ENCODE data around the gene C10orf62. TPM values are rescaled to one million over a fixed set of nuclear protein-coding genes. Genes with fewer than 3 reads are reported as not detected.

Gene C10orf62
- total RNA-seq, 4 donors from 2014 or later, result not detected

- H3K9me3 ChIP-seq, result no peaks in the 10 kb centered on the region
- TF ChIP-seq CTCF (IDR thresholded peaks at IDR 0.05) (no peak), POLR2A (IDR thresholded peaks at IDR 0.05) (no peak)
- no peaks in the 10 kb centered on the region for H3K36me3 ChIP-seq
- H3K27ac ChIP-seq, result no peak overlapping the region
- H3K4me3 ChIP-seq, result no peak overlapping the region
- no peaks in the 10 kb centered on the region for H3K27me3 ChIP-seq
- no peaks in the 10 kb centered on the region for H3K4me1 ChIP-seq
- no peak for DNase-seq
Observed at GRCh38 chr10:97590082-97590747, 694 bp downstream of the C10orf62 start.

GRCh38 chr10:97590748-97591495, 1.4 kb downstream of the C10orf62 start:
- no peaks in the 10 kb centered on the region for H3K27me3 ChIP-seq
- H3K36me3 ChIP-seq, result no peaks in the 10 kb centered on the region
- DNase-seq, result no peak
- H3K4me3 ChIP-seq, result no peak overlapping the region
- TF ChIP-seq POLR2A (IDR thresholded peaks at IDR 0.05) (no peak), CTCF (IDR thresholded peaks at IDR 0.05) (no peak)
- no peak overlapping the region for H3K27ac ChIP-seq
- peaks cover 0 to 2% (median 0%) of the 10 kb centered on the region in 4 donors for H3K4me1 ChIP-seq
- no peaks in the 10 kb centered on the region for H3K9me3 ChIP-seq

- H3K27ac ChIP-seq, result no peak overlapping the region
- DNase-seq, result no peak
- H3K36me3 ChIP-seq, result no peaks in the 10 kb centered on the region
- no peak overlapping the region for H3K4me3 ChIP-seq
- no peaks in the 10 kb centered on the region for H3K9me3 ChIP-seq
- TF ChIP-seq POLR2A (IDR thresholded peaks at IDR 0.05) (no peak), CTCF (IDR thresholded peaks at IDR 0.05) (no peak)
- peaks cover 0 to 8% (median 0%) of the 10 kb centered on the region in 4 donors for H3K4me1 ChIP-seq
- no peaks in the 10 kb centered on the region for H3K27me3 ChIP-seq
Observed at GRCh38 chr10:97593421-97593820, 3.9 kb downstream of the C10orf62 start.

GRCh38 chr10:97596101-97597082, 6.9 kb downstream of the C10orf62 start:
- DNase-seq, result no peak
- Histone ChIP-seq H3K27ac (peak overlapping the region in 3 of 4 donors; percentile 17 to 72 (median 59)), H3K27me3 (no peaks in the 10 kb centered on the region), H3K9me3 (no peaks in the 10 kb centered on the region), H3K36me3 (no peaks in the 10 kb centered on the region), H3K4me3 (no peak overlapping the region), H3K4me1 (peaks cover 0 to 8% (median 0%) of the 10 kb centered on the region in 4 donors)
- TF ChIP-seq CTCF (IDR thresholded peaks at IDR 0.05) (no peak), POLR2A (IDR thresholded peaks at IDR 0.05) (no peak)

GRCh38 chr10:97597778-97598177, 8.3 kb downstream of the C10orf62 start:
- TF ChIP-seq POLR2A (IDR thresholded peaks at IDR 0.05) (no peak), CTCF (IDR thresholded peaks at IDR 0.05) (no peak)
- H3K36me3 ChIP-seq, result no peaks in the 10 kb centered on the region
- no peak overlapping the region for H3K27ac ChIP-seq
- H3K4me3 ChIP-seq, result no peak overlapping the region
- H3K9me3 ChIP-seq, result no peaks in the 10 kb centered on the region
- H3K4me1 ChIP-seq, result peaks cover 0 to 8% (median 0%) of the 10 kb centered on the region in 4 donors
- H3K27me3 ChIP-seq, result no peaks in the 10 kb centered on the region
- no peak for DNase-seq
